ENCODE measurements around the gene PLA2G4B.

The PLA2G4B gene

GRCh38 chr15:41872166-41872747 lies 33.6 kb downstream of the PLA2G4B start:
- DNase-seq: no peak

GRCh38 chr15:41873711-41874110 lies 35.1 kb downstream of the PLA2G4B start:
- DNase-seq: no peak

DNA sequence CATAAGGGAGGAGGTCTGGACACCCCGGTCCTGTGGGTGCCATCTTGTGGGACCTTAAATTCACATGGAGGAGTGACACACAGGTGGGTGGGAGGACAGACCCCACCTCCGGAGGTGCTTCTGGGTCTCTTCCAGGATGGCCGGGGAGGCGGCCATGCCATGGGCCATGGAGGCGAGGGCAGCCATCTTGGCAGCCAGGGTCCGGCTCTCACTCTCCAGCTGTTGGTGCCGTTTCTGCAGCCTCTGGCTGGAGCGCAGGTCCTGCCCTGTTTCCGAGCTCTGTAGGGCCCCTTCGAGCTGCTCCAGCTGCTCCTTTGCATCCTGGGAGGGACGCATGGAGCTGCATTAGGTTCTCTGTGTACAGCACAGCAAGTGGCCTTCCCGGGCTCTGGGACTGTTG lies 36.1 kb downstream of the PLA2G4B start:
- DNase-seq: no peak

DNA sequence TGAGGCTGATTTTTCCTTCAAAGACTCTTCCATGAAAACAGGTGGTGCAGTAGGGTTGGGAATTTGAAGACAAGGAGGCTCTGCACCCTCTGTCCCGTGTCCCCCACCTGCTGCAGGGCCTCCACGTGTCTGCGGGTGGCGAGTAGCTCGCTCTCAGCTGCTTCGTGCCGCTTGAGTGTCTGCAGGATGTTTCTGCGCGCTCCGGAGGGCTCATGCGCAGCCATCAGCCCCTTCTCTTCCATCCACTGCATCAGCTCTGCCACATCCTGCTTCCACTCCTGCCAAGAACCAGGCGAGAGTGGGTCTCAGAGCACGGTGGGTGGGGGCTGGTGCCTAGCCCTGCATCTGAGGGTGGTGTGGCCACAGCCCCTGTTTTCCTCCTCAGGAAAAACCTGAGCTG lies 37.4 kb downstream of the PLA2G4B start:
- DNase-seq: no peak

GRCh38 chr15:41876689-41877088 lies 38.0 kb downstream of the PLA2G4B start:
- DNase-seq: no peak

DNA sequence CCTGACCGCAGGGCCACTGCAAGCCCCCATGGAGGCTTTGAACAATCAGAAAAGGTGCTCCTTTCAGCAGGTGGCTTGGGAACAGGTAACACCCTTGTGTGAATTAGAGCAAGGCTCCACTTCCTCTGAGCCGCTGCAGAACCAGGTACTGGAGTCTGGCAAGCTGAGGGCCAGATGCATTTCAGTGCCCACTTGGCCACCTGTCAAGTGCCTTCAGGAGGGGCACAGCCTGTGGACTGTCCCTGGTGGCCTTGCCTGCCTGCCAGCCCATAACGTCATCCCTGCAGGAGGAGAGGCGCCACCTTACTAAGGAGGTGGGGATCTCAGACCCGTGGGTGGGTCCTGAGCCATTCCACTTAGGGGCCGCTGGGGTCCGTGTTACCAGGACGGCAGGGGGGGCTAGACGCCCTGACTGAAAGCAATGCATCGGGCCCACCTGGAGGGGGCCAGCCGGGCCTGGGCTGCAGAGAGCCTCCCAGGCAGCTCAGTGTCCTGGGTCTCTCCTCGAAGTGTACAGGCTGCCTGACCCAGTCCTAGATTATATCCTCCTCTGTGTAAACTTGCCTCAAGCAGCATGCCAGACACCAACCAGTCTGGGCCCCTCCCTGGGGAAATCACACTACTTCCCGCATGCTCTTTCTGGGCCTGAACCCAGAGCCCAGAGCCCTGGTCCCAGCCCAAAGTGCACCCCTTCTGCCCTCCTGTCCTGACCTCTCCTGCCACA lies 39.1 kb downstream of the PLA2G4B start:
- DNase-seq: no peak

DNA sequence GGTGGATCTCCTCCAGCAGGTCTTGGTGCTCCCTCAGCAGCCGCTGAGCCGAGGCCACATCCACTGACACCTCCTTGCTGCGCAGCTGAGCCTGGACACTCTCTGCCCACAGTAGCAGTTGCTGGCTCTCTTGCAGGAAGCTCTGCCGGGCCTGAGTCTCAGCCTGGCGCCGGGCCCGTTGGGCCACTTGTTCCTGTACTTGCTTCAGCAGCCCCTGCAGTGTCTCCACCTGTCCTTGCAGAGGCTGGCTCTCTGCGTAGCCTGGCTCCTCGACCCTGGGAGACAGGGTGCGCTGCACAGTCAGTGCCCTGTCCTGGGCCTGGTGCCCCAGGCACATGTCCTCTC lies 39.7 kb downstream of the PLA2G4B start:
- no peak for DNase-seq

GRCh38 chr15:41879321-41879845 lies 40.7 kb downstream of the PLA2G4B start:
- DNase-seq: no peak

GRCh38 chr15:41880156-41880877 lies 41.7 kb downstream of the PLA2G4B start:
- DNase-seq: no peak

DNA sequence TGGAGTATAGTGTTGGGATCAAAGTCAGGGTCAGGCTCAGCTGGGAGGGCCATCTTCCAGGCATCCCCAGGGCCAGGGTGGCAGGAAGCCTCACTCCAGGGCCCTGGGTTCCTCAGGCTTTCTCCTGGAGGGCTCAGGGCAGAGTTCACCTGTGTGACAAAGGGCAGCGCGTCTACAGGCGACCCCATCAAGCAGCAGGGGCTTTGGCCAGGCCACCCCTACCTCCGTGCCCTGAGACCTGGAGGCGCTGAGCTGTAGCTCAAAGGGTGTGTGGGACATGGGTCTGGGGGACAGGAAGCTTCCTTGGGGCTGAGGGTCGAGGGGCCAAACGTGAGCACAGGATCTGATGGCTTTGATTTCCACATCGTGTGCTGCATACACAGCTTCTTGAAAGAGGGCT lies 42.4 kb downstream of the PLA2G4B start:
- DNase-seq: no peak

GRCh38 chr15:41881550-41881919 lies 42.9 kb downstream of the PLA2G4B start:
- no peak for DNase-seq

- no peak for DNase-seq
Observed at GRCh38 chr15:41881920-41882688, 43.5 kb downstream of the PLA2G4B start.

GRCh38 chr15:41882689-41883483 lies 44.2 kb downstream of the PLA2G4B start:
- DNase-seq: no peak

GRCh38 chr15:41883484-41883825 lies 44.8 kb downstream of the PLA2G4B start:
- DNase-seq: no peak

DNA sequence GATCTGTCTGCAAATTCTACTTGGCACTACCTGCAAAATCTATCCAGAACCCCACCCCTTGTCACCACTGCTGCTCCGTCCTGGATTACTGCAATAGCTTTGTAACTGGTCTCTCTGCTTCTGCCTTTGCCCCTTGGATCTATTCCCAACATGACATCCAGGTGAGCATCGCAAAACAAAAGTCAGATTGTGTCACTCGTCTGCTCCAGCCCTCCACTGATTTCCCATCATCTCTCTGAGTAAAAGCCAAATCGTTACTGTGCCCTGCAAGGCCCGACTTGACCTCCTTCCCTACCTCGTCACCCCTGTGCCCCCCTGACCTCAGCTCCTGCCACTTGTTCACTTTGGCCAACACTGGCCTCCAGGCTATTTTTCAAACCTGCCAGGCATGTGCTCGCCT lies 45.8 kb downstream of the PLA2G4B start:
- no peak for DNase-seq

- no peak for DNase-seq
Observed at GRCh38 chr15:41885321-41885720, 46.7 kb downstream of the PLA2G4B start.

GRCh38 chr15:41885841-41886240 lies 47.2 kb downstream of the PLA2G4B start:
- no peak for DNase-seq

DNA sequence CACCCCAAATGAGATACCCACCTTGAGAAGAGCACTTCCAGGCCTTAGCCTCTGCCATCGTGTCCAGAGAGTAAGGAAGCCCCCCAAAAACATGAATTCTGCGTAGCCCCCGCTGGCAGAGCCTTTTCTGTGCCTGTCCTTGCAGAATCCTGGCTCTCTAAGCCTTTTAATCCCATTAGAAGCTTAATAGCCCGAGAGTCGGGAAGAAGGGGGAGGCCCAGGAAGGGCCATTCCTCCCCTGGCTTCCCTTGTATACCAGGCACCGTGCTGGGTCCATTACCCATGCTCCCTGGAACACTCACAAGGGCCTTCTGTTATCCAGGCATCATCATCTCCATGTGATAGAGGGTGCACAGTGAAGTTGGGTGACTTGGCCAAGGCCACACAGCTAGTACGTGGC lies 48.1 kb downstream of the PLA2G4B start:
- no peak for DNase-seq

GRCh38 chr15:41887161-41887560 lies 48.5 kb downstream of the PLA2G4B start:
- no peak for DNase-seq

- no peak for DNase-seq
Observed at GRCh38 chr15:41887893-41888292, 49.2 kb downstream of the PLA2G4B start.

- no peak for DNase-seq
Observed at GRCh38 chr15:41888662-41889253, 50.1 kb downstream of the PLA2G4B start.

DNA sequence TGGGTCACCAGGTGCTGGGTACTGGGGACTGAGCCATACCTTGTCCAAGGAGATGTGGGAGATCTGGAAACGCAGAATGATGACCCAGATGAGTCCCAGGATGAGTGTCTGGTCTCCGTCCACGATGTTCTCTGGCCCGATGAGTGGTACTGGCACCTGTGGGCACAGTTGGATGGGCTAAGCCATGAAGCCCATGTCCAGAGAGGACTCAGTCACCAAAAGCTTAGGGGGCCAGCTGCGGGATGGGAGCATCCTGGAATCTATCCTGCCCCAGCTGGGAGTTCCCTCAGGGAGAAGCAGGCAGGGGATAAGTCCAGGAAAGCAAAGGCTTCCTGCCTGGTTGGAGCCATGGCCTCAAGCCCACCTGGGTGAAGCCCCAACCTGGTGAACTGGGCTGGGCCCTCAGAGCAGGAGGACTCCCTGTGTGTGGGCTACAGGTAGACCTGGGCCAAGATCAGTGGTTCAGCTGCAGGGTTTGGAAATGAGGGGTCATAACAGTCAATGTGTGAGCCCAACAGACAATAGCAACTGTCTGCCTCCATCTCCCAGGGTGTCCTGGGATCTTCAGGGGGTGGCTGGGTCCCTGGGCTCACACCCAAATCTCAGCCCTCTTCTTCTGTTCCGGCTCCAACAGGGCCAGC lies 51.5 kb downstream of the PLA2G4B start:
- no peak for DNase-seq

Data from activated CD4-positive, alpha-beta T cell treated with anti-CD3 and anti-CD28 coated beads for 48 hours (primary cell).